Progenitor cell of endocrine pancreas (in vitro differentiated cells): ENCODE results near the gene CTNNA1. TPM values are rescaled to one million over a fixed set of nuclear protein-coding genes. Genes with fewer than 3 reads are reported as not detected.

Experiments
- DNase-seq: peaks from one replicate; pipeline ENCODE4 v3.0.0; 2021; ENCODE audit warnings: low spot score; ENCODE audit not compliant: unreplicated experiment
- H3K27ac Mint-ChIP-seq: 2 replicates; pipeline ENCODE4 v1.8.0; 2021; ENCODE audit warnings: mild to moderate bottlenecking, moderate library complexity, mixed read lengths
- H3K27me3 Mint-ChIP-seq: 2 replicates; pipeline ENCODE4 v1.8.0; 2021; ENCODE audit warnings: mixed read lengths
- H3K36me3 Mint-ChIP-seq: 2 replicates; pipeline ENCODE4 v1.8.0; 2022; ENCODE audit warnings: mixed read lengths; ENCODE audit not compliant: insufficient read depth
- H3K4me1 Mint-ChIP-seq: 2 replicates; pipeline ENCODE4 v1.8.0; 2021; ENCODE audit warnings: low read depth, mixed read lengths
- H3K4me3 Mint-ChIP-seq: 2 replicates; pipeline ENCODE4 v1.8.0; 2021; ENCODE audit warnings: low read depth, mild to moderate bottlenecking, moderate library complexity, mixed read lengths
- H3K9me3 Mint-ChIP-seq: 2 replicates; pipeline ENCODE4 v1.8.0; 2021; ENCODE audit warnings: low read depth, mixed read lengths
- CTCF ChIP-seq: fragments of 200-600 bp; sonication (generic); IDR thresholded peaks from one replicate; pipeline ENCODE4 v1.5.0; 2021; ENCODE audit warnings: antibody characterized with exemption, mild to moderate bottlenecking; ENCODE audit not compliant: unreplicated experiment
- total RNA-seq: library from RNA; stranded (reverse); gene quantifications from 2 replicates; pipeline ENCODE4 v1.2.1, GENCODE V29; 2021

Gene CTNNA1
- total RNA-seq, 1 donor from 2014 or later = 394 TPM

GRCh38 chr5:138930371-138931097 is 177.3 kb downstream of the CTNNA1 start:
- Mint-ChIP-seq H3K4me1 (no peaks in the 10 kb centered on the region), H3K36me3 (peaks cover 45% of the 10 kb centered on the region), H3K27ac (no peak overlapping the region), H3K27me3 (no peaks in the 10 kb centered on the region), H3K4me3 (no peak overlapping the region), H3K9me3 (no peaks in the 10 kb centered on the region)
- TF ChIP-seq CTCF = no peak
- DNase-seq = no peak

- TF ChIP-seq CTCF = peak; percentile 22
- no peak overlapping the region for H3K27ac Mint-ChIP-seq
- H3K27me3 Mint-ChIP-seq = no peaks in the 10 kb centered on the region
- H3K4me1 Mint-ChIP-seq = no peaks in the 10 kb centered on the region
- peaks cover 38% of the 10 kb centered on the region for H3K36me3 Mint-ChIP-seq
- H3K9me3 Mint-ChIP-seq = no peaks in the 10 kb centered on the region
- H3K4me3 Mint-ChIP-seq = no peak overlapping the region
- no peak for DNase-seq
These were observed 179.1 kb downstream of the CTNNA1 start for GRCh38 chr5:138932171-138932810.

- Mint-ChIP-seq H3K4me1 (peaks cover 6% of the 10 kb centered on the region), H3K27ac (peak overlapping the region; percentile 18), H3K9me3 (no peaks in the 10 kb centered on the region), H3K36me3 (peaks cover 30% of the 10 kb centered on the region), H3K4me3 (no peak overlapping the region), H3K27me3 (no peaks in the 10 kb centered on the region)
- TF ChIP-seq CTCF = no peak
- no peak for DNase-seq
These were observed 180.5 kb downstream of the CTNNA1 start for GRCh38 chr5:138933522-138934290.

- H3K36me3 Mint-ChIP-seq = peaks cover 26% of the 10 kb centered on the region
- no peak for TF ChIP-seq CTCF
These were observed 181.7 kb downstream of the CTNNA1 start for GRCh38 chr5:138934971-138935370.

GRCh38 chr5:138935466-138935865 is 182.2 kb downstream of the CTNNA1 start:
- no peak for TF ChIP-seq CTCF
- Mint-ChIP-seq H3K27me3 (no peaks in the 10 kb centered on the region), H3K4me1 (peaks cover 7% of the 10 kb centered on the region), H3K4me3 (no peak overlapping the region), H3K36me3 (peaks cover 24% of the 10 kb centered on the region), H3K27ac (peak overlapping the region; percentile 49), H3K9me3 (no peaks in the 10 kb centered on the region)
- no peak for DNase-seq

More at GRCh38 chr5:138934971-138935370, 181.7 kb downstream of the CTNNA1 start:
- Mint-ChIP-seq H3K27ac (no peak overlapping the region), H3K9me3 (no peaks in the 10 kb centered on the region), H3K27me3 (no peaks in the 10 kb centered on the region), H3K4me3 (no peak overlapping the region), H3K4me1 (peaks cover 7% of the 10 kb centered on the region)
- no peak for DNase-seq
